Uterus (tissue), 2 donors: ENCODE data around the gene FCER1A.

ENCODE experiments used
- CTCF ChIP-seq, 4 experiments: fragments of 200-600 bp in 2 of 4; fragments of 450-650 bp in 2 of 4; sonication (generic) in 2 of 4; IDR thresholded peaks; one replicate each; pipeline ENCODE4 v1.5.1; 2016 to 2019; ENCODE audit warnings: antibody characterized with exemption in 4 of 4, mild to moderate bottlenecking in 2 of 4, moderate library complexity in 1 of 4
- POLR2A ChIP-seq, 2 donors: fragments of 450-650 bp; IDR thresholded peaks; one replicate each; pipeline ENCODE4 v1.6.1; 2016; ENCODE audit warnings: antibody characterized with exemption in 2 of 2, mild to moderate bottlenecking in 1 of 2, moderate library complexity in 1 of 2

- no peak for TF ChIP-seq CTCF (IDR thresholded peaks at IDR 0.05)
- TF ChIP-seq POLR2A (IDR thresholded peaks at IDR 0.05), result no peak
These were observed 13.1 kb upstream of the FCER1A start for GRCh38 chr1:159289060-159289459.
